ENCODE results near the gene PRPSAP1. TPM values are rescaled to one million over a fixed set of nuclear protein-coding genes. Genes with fewer than 3 reads are reported as not detected.

PRPSAP1 gene
- total RNA-seq, 1 donor from 2014 or later, result 69.7 TPM

- peak; percentile 95 for DNase-seq (ENCODE audit: extremely low spot score, unreplicated experiment)
- TF ChIP-seq CTCF (IDR thresholded peaks at IDR 0.05), result peak; percentile 95
- H3K27me3 Mint-ChIP-seq (ENCODE audit: unreplicated experiment), result no peaks in the 10 kb centered on the region
- no peak overlapping the region for H3K27ac Mint-ChIP-seq (ENCODE audit: unreplicated experiment)
- no peaks in the 10 kb centered on the region for H3K9me3 Mint-ChIP-seq (ENCODE audit: unreplicated experiment)
- no peak overlapping the region for H3K4me3 Mint-ChIP-seq (ENCODE audit: unreplicated experiment)
- peaks cover 43% of the 10 kb centered on the region for H3K36me3 Mint-ChIP-seq (ENCODE audit: unreplicated experiment)
- H3K4me1 Mint-ChIP-seq (ENCODE audit: unreplicated experiment), result no peaks in the 10 kb centered on the region
These were observed 44.2 kb upstream of the PRPSAP1 start for GRCh38 chr17:76397687-76398522.

GRCh38 chr17:76397184-76397583 lies 43.5 kb upstream of the PRPSAP1 start:
- DNase-seq (ENCODE audit: extremely low spot score, unreplicated experiment), result no peak
- no peak overlapping the region for H3K27ac Mint-ChIP-seq (ENCODE audit: unreplicated experiment)
- H3K4me3 Mint-ChIP-seq (ENCODE audit: unreplicated experiment), result no peak overlapping the region
- H3K4me1 Mint-ChIP-seq (ENCODE audit: unreplicated experiment), result no peaks in the 10 kb centered on the region
- H3K27me3 Mint-ChIP-seq (ENCODE audit: unreplicated experiment), result no peaks in the 10 kb centered on the region
- H3K9me3 Mint-ChIP-seq (ENCODE audit: unreplicated experiment), result no peaks in the 10 kb centered on the region
- peaks cover 38% of the 10 kb centered on the region for H3K36me3 Mint-ChIP-seq (ENCODE audit: unreplicated experiment)
- TF ChIP-seq CTCF (IDR thresholded peaks at IDR 0.05), result no peak

- DNase-seq (ENCODE audit: extremely low spot score, unreplicated experiment), result no peak
These were observed 42.3 kb upstream of the PRPSAP1 start for GRCh38 chr17:76395980-76396379.

GRCh38 chr17:76394166-76394565 lies 40.5 kb upstream of the PRPSAP1 start:
- Mint-ChIP-seq H3K36me3 (ENCODE audit: unreplicated experiment) (peaks cover 25% of the 10 kb centered on the region), H3K27me3 (ENCODE audit: unreplicated experiment) (no peaks in the 10 kb centered on the region), H3K4me3 (ENCODE audit: unreplicated experiment) (no peak overlapping the region), H3K27ac (ENCODE audit: unreplicated experiment) (no peak overlapping the region), H3K4me1 (ENCODE audit: unreplicated experiment) (no peaks in the 10 kb centered on the region), H3K9me3 (ENCODE audit: unreplicated experiment) (no peaks in the 10 kb centered on the region)
- TF ChIP-seq CTCF (IDR thresholded peaks at IDR 0.05), result no peak
- no peak for DNase-seq (ENCODE audit: extremely low spot score, unreplicated experiment)

More at GRCh38 chr17:76395980-76396379, 42.3 kb upstream of the PRPSAP1 start:
- no peak for TF ChIP-seq CTCF (IDR thresholded peaks at IDR 0.05)
- H3K4me1 Mint-ChIP-seq (ENCODE audit: unreplicated experiment), result no peaks in the 10 kb centered on the region
- no peak overlapping the region for H3K27ac Mint-ChIP-seq (ENCODE audit: unreplicated experiment)
- H3K9me3 Mint-ChIP-seq (ENCODE audit: unreplicated experiment), result no peaks in the 10 kb centered on the region
- peaks cover 32% of the 10 kb centered on the region for H3K36me3 Mint-ChIP-seq (ENCODE audit: unreplicated experiment)
- H3K27me3 Mint-ChIP-seq (ENCODE audit: unreplicated experiment), result no peaks in the 10 kb centered on the region
- no peak overlapping the region for H3K4me3 Mint-ChIP-seq (ENCODE audit: unreplicated experiment)

GRCh38 chr17:76391200-76391715 lies 37.5 kb upstream of the PRPSAP1 start:
- H3K9me3 Mint-ChIP-seq (ENCODE audit: unreplicated experiment), result no peaks in the 10 kb centered on the region
- H3K36me3 Mint-ChIP-seq (ENCODE audit: unreplicated experiment), result peaks cover 15% of the 10 kb centered on the region
- TF ChIP-seq CTCF (IDR thresholded peaks at IDR 0.05), result no peak
- no peak overlapping the region for H3K27ac Mint-ChIP-seq (ENCODE audit: unreplicated experiment)
- H3K27me3 Mint-ChIP-seq (ENCODE audit: unreplicated experiment), result no peaks in the 10 kb centered on the region
- no peak overlapping the region for H3K4me3 Mint-ChIP-seq (ENCODE audit: unreplicated experiment)
- DNase-seq (ENCODE audit: extremely low spot score, unreplicated experiment), result no peak
- H3K4me1 Mint-ChIP-seq (ENCODE audit: unreplicated experiment), result peaks cover 5% of the 10 kb centered on the region
